HepG2 (cell line): ENCODE measurements around the gene NPNT. TPM values are rescaled to one million over a fixed set of nuclear protein-coding genes. Genes with fewer than 3 reads are reported as not detected.

Experiments
- ATAC-seq: fragments of 200-7000 bp; cut with Tn5 transposase; 3 replicates; pipeline ENCODE4 v1.9.1; 2020; ENCODE audit warnings: mild to moderate bottlenecking, moderate library complexity
- BruUV-seq: library from RNA; stranded (reverse); fragments of 400-500 nt; replicated peaks from 2 replicates; lab custom pipeline; 2021; lab: Mats Ljungman, UMichigan
- CTCF ChIA-PET: fragments of 300-600 bp; formaldehyde crosslinking; extraction: SDS; loops from one replicate; lab custom pipeline; 2021; ENCODE audit warnings: low total read pairs, inconsistent platforms, low intra/inter-chr PET ratio; lab: Yijun Ruan, JAX
- POLR2A ChIA-PET: fragments of 350-600 bp; sonication (Branson Sonifier 250); formaldehyde crosslinking; loops from one replicate; lab custom pipeline; 2020; ENCODE audit warnings: antibody characterized with exemption, inconsistent platforms; lab: Yijun Ruan, JAX
- DNase-seq: peaks from one replicate; pipeline ENCODE4 v3.0.0-alpha.2; 2015; ENCODE audit warnings: low spot score
- FAIRE-seq: peaks from 3 replicates; lab custom pipeline; 2011; peaks lifted over from hg19 to GRCh38; lab: Jason Lieb, UNC
- H2AFZ ChIP-seq: one replicate; pipeline ENCODE4 v1.6.1; 2011; ENCODE audit warnings: low read length, inconsistent platforms
- H3K27ac ChIP-seq: fragments of 300-600 bp; 3 replicates; pipeline ENCODE4 v1.8.0; 2011; ENCODE audit warnings: mixed run types, mild to moderate bottlenecking, mixed read lengths, low read length, inconsistent platforms; ENCODE audit not compliant: insufficient read depth; ENCODE audit errors: extremely low read length
- H3K27me3 ChIP-seq, 2 experiments: fragments of 200-600 bp in 1 of 2; 2 replicates in 1 of 2; 3 replicates in 1 of 2; pipeline versions ENCODE4 v1.6.0 to v1.8.0; 2011; ENCODE audit warnings: low read length in 2 of 2, mild to moderate bottlenecking in 2 of 2, moderate library complexity in 2 of 2, inconsistent platforms in 1 of 2; ENCODE audit not compliant: insufficient read depth in 2 of 2, control insufficient read depth in 1 of 2
- H3K36me3 ChIP-seq, 2 experiments: fragments of 200-600 bp in 1 of 2; replicated peaks in 1 of 2; 2 replicates in 1 of 2; 3 replicates in 1 of 2; pipeline versions ENCODE4 v1.5.1 to v1.8.0; 2011; ENCODE audit warnings: low read length in 2 of 2, inconsistent platforms in 1 of 2; ENCODE audit not compliant: insufficient read depth in 2 of 2, control insufficient read depth in 1 of 2
- H3K4me1 ChIP-seq: 2 replicates; pipeline ENCODE4 v1.5.1; 2012; ENCODE audit warnings: low read length, inconsistent platforms; ENCODE audit not compliant: insufficient read depth
- H3K4me2 ChIP-seq: 2 replicates; pipeline ENCODE4 v1.6.0; 2011; ENCODE audit warnings: low read depth, low read length, inconsistent platforms
- H3K4me3 ChIP-seq, 3 experiments: fragments of 200-600 bp in 1 of 3; sonication (generic), shearing (Covaris generic) in 1 of 3; replicated peaks in 1 of 3; 2 replicates each; pipeline ENCODE4 v1.5.1; 2011 to 2016; ENCODE audit warnings: low read length in 3 of 3, inconsistent platforms in 2 of 3, low read depth in 2 of 3, mild to moderate bottlenecking in 2 of 3, control low read depth in 1 of 3, mixed read lengths in 1 of 3; ENCODE audit not compliant: insufficient read depth in 1 of 3
- H3K79me2 ChIP-seq: one replicate; pipeline ENCODE4 v1.6.1; 2011; ENCODE audit warnings: low read length, inconsistent platforms; ENCODE audit not compliant: insufficient read depth
- H3K9ac ChIP-seq: 2 replicates; pipeline ENCODE4 v1.6.0; 2011; ENCODE audit warnings: mild to moderate bottlenecking, low read depth, low read length, inconsistent platforms; ENCODE audit not compliant: insufficient read depth
- H3K9me3 ChIP-seq: 2 replicates; pipeline ENCODE4 v1.5.1; 2012; ENCODE audit warnings: mild to moderate bottlenecking, low read length
- H4K20me1 ChIP-seq: 2 replicates; pipeline ENCODE4 v1.6.0; 2011; ENCODE audit warnings: inconsistent platforms, mild to moderate bottlenecking, low read length, moderate library complexity; ENCODE audit not compliant: insufficient read depth
- FOXA1 ChIP-seq, 2 experiments: fragments of 450-650 bp in 1 of 2; sonication (generic) in 1 of 2; formaldehyde crosslinking in 1 of 2; IDR thresholded peaks; 2 replicates each; pipeline versions ENCODE4 v1.4.0 to v1.6.1; 2016 to 2020; ENCODE audit warnings: missing genetic modification reagents in 1 of 2
- HES4 ChIP-seq: sonication (generic); formaldehyde crosslinking; IDR thresholded peaks from 2 replicates; pipeline ENCODE4 v1.9.0; 2021; ENCODE audit warnings: mild to moderate bottlenecking, missing genetic modification reagents, borderline replicate concordance
- KAT2B ChIP-seq: fragments of 150-350 bp; IDR thresholded peaks from 2 replicates; pipeline ENCODE4 v1.6.1; 2014; ENCODE audit warnings: low read depth, low read length, borderline replicate concordance
- KDM1A ChIP-seq: IDR thresholded peaks from 2 replicates; pipeline ENCODE4 v1.6.1; 2016; ENCODE audit warnings: missing compliant biosample characterization
- KLF16 ChIP-seq, 2 experiments: sonication (generic) in 1 of 2; formaldehyde crosslinking in 1 of 2; IDR thresholded peaks; 2 replicates each; pipeline versions ENCODE4 v1.6.1 to v1.8.0; 2016 to 2023; ENCODE audit warnings: missing genetic modification reagents in 2 of 2, missing compliant biosample characterization in 1 of 2
- NPAS2 ChIP-seq: sonication (generic); formaldehyde crosslinking; IDR thresholded peaks from 2 replicates; pipeline ENCODE4 v1.8.0; 2022; ENCODE audit warnings: mild to moderate bottlenecking, missing genetic modification reagents, borderline replicate concordance
- RFXANK ChIP-seq: IDR thresholded peaks from 2 replicates; pipeline ENCODE4 v1.6.1; 2016
- SMYD3 ChIP-seq: sonication (generic); formaldehyde crosslinking; IDR thresholded peaks from 2 replicates; pipeline ENCODE4 v1.8.1; 2023; ENCODE audit warnings: mild to moderate bottlenecking, missing genetic modification reagents
- ZFP1 ChIP-seq: IDR thresholded peaks from 2 replicates; pipeline ENCODE4 v1.6.1; 2016
- ZNF3 ChIP-seq: IDR thresholded peaks from 2 replicates; pipeline ENCODE4 v1.7.0; 2017; ENCODE audit warnings: inconsistent platforms
- ZSCAN9 ChIP-seq: IDR thresholded peaks from 2 replicates; pipeline ENCODE4 v1.6.1; 2016; ENCODE audit warnings: borderline replicate concordance
- WGBS: methylation state at CpG from one replicate; pipeline ENCODE4 v1.1.6; 2017; ENCODE audit warnings: low lambda C conversion rate; 5-methylcytosine and 5-hydroxymethylcytosine counted together
- in situ Hi-C: cut with HindIII; loops from 2 replicates; pipeline ENCODE4 v1.10.0; 2017; ENCODE audit warnings: low pct_unique_long_range_greater_than_20kb; ENCODE audit not compliant: extremely low pct_ligation_motif_present
- intact Hi-C: fragments of 100-400 bp; cut with micrococcal nuclease; formaldehyde crosslinking; loops from one replicate; pipeline ENCODE4 v1.10.0; 2022; ENCODE audit not compliant: unreplicated experiment
- polyA plus RNA-seq, 8 experiments: library from polyadenylated mRNA; depleted of rRNA in 3 of 8; stranded (reverse) in 7 of 8; unstranded in 1 of 8; fragments of >200 nt; fragmentation: Illumina TruSeq in 4 of 8; extraction: Trizol in 4 of 8; gene quantifications; 2 replicates each; pipeline versions ENCODE4 v1.2.1 to v1.2.3, GENCODE V29; 2011 to 2016; ENCODE audit warnings: low read depth in 4 of 8, missing spikeins in 1 of 8, mixed read lengths in 1 of 8; ENCODE audit not compliant: insufficient read depth in 1 of 8
- total RNA-seq, 5 experiments: library from RNA; depleted of rRNA; stranded (reverse); fragments of >200 nt; fragmentation: Illumina TruSeq; extraction: Trizol; gene quantifications; 2 replicates each; pipeline ENCODE4 v1.2.3, GENCODE V29; 2016; ENCODE audit warnings: low read depth in 1 of 5
- TF ChIP-seq, protein P1 (sequence below): sonication (generic); formaldehyde crosslinking; IDR thresholded peaks from 2 replicates; pipeline ENCODE4 v1.5.1; 2020; ENCODE audit warnings: missing genetic modification reagents, mild to moderate bottlenecking, borderline replicate concordance
- TF ChIP-seq, protein P2 (sequence below): sonication (generic); formaldehyde crosslinking; IDR thresholded peaks from one replicate; pipeline ENCODE4 v1.5.1; 2020; ENCODE audit warnings: mild to moderate bottlenecking, missing genetic modification reagents; ENCODE audit errors: not compliant biosample characterization
- TF ChIP-seq, protein P3 (sequence below): sonication (generic); formaldehyde crosslinking; IDR thresholded peaks from 2 replicates; pipeline ENCODE4 v1.5.1; 2020; ENCODE audit warnings: missing genetic modification reagents, mild to moderate bottlenecking, borderline replicate concordance

Gene NPNT
- total and polyA plus RNA-seq, 2 of the 13 experiments (the other 11 are each of a cell fraction or from before 2014, with no cell fraction given), result 1.1 to 19.1 TPM

DNA sequence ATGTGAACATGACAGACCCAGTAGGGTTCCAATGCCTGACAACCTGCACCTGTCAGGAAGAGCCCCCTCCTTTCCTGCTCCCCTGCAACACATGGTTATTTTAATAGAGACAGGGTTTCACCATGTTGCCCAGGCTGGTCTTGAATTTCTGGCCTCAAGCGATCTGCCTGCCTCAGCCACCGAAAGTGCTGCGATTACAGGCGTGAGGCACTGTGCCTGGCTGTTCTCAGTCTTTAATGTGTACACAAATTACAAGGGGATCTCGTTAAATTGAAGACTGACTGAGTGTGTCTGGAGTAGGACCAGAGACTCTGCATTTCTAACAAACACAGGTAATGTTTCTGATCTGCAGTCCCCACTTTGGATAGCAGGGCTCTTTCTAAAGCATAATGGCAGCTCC lies 55.4 kb downstream of the NPNT start:
- Histone ChIP-seq H3K79me2 (no peaks in the 10 kb centered on the region), H3K4me3 (no peak overlapping the region), H2AFZ (no peak overlapping the region), H3K27ac (no peak overlapping the region), H4K20me1 (no peaks in the 10 kb centered on the region), H3K4me2 (no peak overlapping the region), H3K4me1 (no peaks in the 10 kb centered on the region), H3K9me3 (no peaks in the 10 kb centered on the region), H3K36me3 (no peaks in the 10 kb centered on the region), H3K9ac (no peak overlapping the region), H3K27me3 (no peaks in the 10 kb centered on the region)
- CTCF ChIA-PET, result no interaction called here
- TF ChIP-seq KLF16 (CRISPR knock-in tag; IDR thresholded peaks at IDR 0.05) (no peak), FOXA1 (IDR thresholded peaks at IDR 0.05) (no peak), FOXA1 (CRISPR knock-in tag; IDR thresholded peaks at IDR 0.05) (no peak), KDM1A (CRISPR knock-in tag) (no peak), ZFP1 (no peak), NPAS2 (CRISPR knock-in tag) (no peak), RFXANK (no peak), SMYD3 (CRISPR knock-in tag) (no peak), HES4 (CRISPR knock-in tag) (no peak), ZNF3 (CRISPR knock-in tag) (no peak), ZSCAN9 (no peak), KAT2B (no peak)
- TF ChIP-seq, protein P1, sequence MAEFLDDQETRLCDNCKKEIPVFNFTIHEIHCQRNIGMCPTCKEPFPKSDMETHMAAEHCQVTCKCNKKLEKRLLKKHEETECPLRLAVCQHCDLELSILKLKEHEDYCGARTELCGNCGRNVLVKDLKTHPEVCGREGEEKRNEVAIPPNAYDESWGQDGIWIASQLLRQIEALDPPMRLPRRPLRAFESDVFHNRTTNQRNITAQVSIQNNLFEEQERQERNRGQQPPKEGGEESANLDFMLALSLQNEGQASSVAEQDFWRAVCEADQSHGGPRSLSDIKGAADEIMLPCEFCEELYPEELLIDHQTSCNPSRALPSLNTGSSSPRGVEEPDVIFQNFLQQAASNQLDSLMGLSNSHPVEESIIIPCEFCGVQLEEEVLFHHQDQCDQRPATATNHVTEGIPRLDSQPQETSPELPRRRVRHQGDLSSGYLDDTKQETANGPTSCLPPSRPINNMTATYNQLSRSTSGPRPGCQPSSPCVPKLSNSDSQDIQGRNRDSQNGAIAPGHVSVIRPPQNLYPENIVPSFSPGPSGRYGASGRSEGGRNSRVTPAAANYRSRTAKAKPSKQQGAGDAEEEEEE (CRISPR knock-in tag), result no peak
- TF ChIP-seq, protein P2, sequence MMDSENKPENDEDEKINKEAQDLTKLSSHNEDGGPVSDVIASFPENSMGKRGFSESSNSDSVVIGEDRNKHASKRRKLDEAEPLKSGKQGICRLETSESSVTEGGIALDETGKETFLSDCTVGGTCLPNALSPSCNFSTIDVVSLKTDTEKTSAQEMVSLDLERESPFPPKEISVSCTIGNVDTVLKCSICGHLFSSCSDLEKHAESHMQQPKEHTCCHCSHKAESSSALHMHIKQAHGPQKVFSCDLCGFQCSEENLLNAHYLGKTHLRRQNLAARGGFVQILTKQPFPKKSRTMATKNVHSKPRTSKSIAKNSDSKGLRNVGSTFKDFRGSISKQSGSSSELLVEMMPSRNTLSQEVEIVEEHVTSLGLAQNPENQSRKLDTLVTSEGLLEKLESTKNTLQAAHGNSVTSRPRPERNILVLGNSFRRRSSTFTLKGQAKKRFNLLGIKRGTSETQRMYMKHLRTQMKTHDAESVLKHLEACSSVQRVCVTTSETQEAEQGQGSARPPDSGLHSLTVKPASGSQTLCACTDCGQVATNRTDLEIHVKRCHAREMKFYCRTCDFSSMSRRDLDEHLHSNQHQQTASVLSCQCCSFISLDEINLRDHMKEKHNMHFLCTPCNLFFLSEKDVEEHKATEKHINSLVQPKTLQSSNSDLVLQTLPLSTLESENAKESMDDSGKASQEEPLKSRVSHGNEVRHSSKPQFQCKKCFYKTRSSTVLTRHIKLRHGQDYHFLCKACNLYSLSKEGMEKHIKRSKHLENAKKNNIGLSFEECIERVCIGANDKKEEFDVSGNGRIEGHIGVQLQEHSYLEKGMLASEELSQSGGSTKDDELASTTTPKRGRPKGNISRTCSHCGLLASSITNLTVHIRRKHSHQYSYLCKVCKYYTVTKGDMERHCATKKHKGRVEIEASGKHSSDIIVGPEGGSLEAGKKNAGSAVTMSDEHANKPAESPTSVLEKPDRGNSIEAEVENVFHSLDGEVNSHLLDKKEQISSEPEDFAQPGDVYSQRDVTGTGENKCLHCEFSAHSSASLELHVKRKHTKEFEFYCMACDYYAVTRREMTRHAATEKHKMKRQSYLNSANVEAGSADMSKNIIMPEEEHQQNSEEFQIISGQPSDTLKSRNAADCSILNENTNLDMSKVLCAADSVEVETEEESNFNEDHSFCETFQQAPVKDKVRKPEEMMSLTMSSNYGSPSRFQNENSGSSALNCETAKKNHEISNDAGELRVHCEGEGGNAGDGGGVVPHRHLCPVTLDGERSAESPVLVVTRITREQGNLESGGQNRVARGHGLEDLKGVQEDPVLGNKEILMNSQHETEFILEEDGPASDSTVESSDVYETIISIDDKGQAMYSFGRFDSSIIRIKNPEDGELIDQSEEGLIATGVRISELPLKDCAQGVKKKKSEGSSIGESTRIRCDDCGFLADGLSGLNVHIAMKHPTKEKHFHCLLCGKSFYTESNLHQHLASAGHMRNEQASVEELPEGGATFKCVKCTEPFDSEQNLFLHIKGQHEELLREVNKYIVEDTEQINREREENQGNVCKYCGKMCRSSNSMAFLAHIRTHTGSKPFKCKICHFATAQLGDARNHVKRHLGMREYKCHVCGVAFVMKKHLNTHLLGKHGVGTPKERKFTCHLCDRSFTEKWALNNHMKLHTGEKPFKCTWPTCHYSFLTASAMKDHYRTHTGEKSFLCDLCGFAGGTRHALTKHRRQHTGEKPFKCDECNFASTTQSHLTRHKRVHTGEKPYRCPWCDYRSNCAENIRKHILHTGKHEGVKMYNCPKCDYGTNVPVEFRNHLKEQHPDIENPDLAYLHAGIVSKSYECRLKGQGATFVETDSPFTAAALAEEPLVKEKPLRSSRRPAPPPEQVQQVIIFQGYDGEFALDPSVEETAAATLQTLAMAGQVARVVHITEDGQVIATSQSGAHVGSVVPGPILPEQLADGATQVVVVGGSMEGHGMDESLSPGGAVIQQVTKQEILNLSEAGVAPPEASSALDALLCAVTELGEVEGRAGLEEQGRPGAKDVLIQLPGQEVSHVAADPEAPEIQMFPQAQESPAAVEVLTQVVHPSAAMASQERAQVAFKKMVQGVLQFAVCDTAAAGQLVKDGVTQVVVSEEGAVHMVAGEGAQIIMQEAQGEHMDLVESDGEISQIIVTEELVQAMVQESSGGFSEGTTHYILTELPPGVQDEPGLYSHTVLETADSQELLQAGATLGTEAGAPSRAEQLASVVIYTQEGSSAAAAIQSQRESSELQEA (CRISPR knock-in tag), result no peak
- TF ChIP-seq, protein P3, sequence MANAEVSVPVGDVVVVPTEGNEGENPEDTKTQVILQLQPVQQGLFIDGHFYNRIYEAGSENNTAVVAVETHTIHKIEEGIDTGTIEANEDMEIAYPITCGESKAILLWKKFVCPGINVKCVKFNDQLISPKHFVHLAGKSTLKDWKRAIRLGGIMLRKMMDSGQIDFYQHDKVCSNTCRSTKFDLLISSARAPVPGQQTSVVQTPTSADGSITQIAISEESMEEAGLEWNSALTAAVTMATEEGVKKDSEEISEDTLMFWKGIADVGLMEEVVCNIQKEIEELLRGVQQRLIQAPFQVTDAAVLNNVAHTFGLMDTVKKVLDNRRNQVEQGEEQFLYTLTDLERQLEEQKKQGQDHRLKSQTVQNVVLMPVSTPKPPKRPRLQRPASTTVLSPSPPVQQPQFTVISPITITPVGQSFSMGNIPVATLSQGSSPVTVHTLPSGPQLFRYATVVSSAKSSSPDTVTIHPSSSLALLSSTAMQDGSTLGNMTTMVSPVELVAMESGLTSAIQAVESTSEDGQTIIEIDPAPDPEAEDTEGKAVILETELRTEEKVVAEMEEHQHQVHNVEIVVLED (CRISPR knock-in tag), result no peak
- 94% methylated on average over 5 of the region's 5 CpGs for WGBS
- no TSS peak for BruUV-seq
- intact Hi-C loops, result no loop called here
- ATAC-seq (no peak), DNase-seq (no peak), FAIRE-seq (no peak)
- in situ Hi-C loops, result no loop called here
- POLR2A ChIA-PET, result no interaction called here
